Measurements from ENCODE around the gene KLHL33.

Gene KLHL33

DNA sequence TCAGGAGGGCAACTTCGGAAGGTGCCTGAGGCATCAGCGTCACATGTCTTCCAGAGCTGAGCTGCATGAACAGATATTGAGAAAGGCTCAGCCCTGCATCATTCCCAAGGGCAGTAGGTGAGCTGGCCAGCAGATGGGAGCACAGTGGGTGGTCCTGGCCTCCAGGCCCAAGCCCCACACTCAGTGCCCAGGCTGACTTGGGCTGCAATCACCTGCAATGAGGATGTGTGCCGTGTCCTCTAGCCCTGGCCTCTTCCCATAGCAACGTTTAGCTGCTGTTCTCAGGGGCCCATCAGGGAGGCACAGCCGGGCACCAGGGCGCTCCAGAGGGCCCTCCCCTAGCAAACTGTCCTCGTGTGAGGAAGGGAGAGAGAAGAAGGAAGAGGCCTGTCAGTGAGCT is 54.6 kb downstream of the KLHL33 start:
- Histone ChIP-seq H2AFZ (ENCODE audit: low read depth, low read length, severe bottlenecking) (no peak overlapping the region), H3K36me3 (ENCODE audit: low read length) (no peaks in the 10 kb centered on the region), H3K4me2 (ENCODE audit: low read depth, low read length, poor library complexity, severe bottlenecking) (no peak overlapping the region), H3K27me3 (ENCODE audit: low read length) (no peaks in the 10 kb centered on the region), H3K9me3 (ENCODE audit: insufficient read depth, low read length) (no peaks in the 10 kb centered on the region), H3K9ac (ENCODE audit: low read length) (no peak overlapping the region), H3K4me3 (ENCODE audit: insufficient read depth, low read length, poor library complexity, severe bottlenecking) (no peak overlapping the region), H3K27ac (ENCODE audit: low read depth, low read length) (no peak overlapping the region), H3K9me2 (replicated peaks; ENCODE audit: insufficient read depth, low read length) (no peaks in the 10 kb centered on the region), H3F3A (ENCODE audit: insufficient read depth) (no peaks in the 10 kb centered on the region), H3K79me2 (ENCODE audit: insufficient read depth, low read length) (no peaks in the 10 kb centered on the region), H4K20me1 (ENCODE audit: low read depth, low read length) (no peaks in the 10 kb centered on the region)
- TF ChIP-seq EZH2phosphoT487 (conservative IDR thresholded peaks at IDR 0.05; ENCODE audit: low read length), result no peak
- TF ChIP-seq, protein P1, sequence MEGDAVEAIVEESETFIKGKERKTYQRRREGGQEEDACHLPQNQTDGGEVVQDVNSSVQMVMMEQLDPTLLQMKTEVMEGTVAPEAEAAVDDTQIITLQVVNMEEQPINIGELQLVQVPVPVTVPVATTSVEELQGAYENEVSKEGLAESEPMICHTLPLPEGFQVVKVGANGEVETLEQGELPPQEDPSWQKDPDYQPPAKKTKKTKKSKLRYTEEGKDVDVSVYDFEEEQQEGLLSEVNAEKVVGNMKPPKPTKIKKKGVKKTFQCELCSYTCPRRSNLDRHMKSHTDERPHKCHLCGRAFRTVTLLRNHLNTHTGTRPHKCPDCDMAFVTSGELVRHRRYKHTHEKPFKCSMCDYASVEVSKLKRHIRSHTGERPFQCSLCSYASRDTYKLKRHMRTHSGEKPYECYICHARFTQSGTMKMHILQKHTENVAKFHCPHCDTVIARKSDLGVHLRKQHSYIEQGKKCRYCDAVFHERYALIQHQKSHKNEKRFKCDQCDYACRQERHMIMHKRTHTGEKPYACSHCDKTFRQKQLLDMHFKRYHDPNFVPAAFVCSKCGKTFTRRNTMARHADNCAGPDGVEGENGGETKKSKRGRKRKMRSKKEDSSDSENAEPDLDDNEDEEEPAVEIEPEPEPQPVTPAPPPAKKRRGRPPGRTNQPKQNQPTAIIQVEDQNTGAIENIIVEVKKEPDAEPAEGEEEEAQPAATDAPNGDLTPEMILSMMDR (IDR thresholded peaks at IDR 0.05; ENCODE audit: insufficient read depth, low read length, poor library complexity, severe bottlenecking), result no peak

DNA sequence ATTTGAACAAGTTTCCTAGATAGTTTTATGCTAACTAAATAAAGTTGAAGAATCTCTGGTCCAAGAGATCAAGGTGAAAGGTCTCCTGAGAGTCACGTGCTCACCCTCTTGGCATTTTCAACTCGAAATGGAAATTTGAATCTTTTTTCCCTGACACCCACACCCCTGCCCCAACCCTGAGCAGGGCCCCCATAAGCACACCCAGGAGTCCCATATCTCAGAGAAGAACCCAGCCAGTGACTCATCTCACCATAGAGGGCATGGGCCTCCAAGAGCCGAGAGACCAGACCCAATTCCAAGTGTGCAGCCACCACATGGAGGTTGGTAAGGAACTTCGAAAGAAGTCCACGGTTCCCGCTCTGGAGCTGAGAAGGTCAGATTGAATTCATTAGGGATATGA is 55.3 kb downstream of the KLHL33 start:
- H3F3A ChIP-seq (ENCODE audit: insufficient read depth), result no peaks in the 10 kb centered on the region
- no peaks in the 10 kb centered on the region for H3K27me3 ChIP-seq (ENCODE audit: low read length)
- no peak overlapping the region for H3K4me3 ChIP-seq (ENCODE audit: insufficient read depth, low read length, poor library complexity, severe bottlenecking)
- no peak overlapping the region for H3K9ac ChIP-seq (ENCODE audit: low read length)
- no peak overlapping the region for H3K27ac ChIP-seq (ENCODE audit: low read depth, low read length)
- no peaks in the 10 kb centered on the region for H3K9me3 ChIP-seq (ENCODE audit: insufficient read depth, low read length)
- H2AFZ ChIP-seq (ENCODE audit: low read depth, low read length, severe bottlenecking), result no peak overlapping the region
- no peaks in the 10 kb centered on the region for H3K36me3 ChIP-seq (ENCODE audit: low read length)
- no peaks in the 10 kb centered on the region for H4K20me1 ChIP-seq (ENCODE audit: low read depth, low read length)
- H3K79me2 ChIP-seq (ENCODE audit: insufficient read depth, low read length), result no peaks in the 10 kb centered on the region
- H3K4me2 ChIP-seq (ENCODE audit: low read depth, low read length, poor library complexity, severe bottlenecking), result no peak overlapping the region
- no peaks in the 10 kb centered on the region for H3K9me2 ChIP-seq (replicated peaks; ENCODE audit: insufficient read depth, low read length)
- TF ChIP-seq, protein P1 (IDR thresholded peaks at IDR 0.05; ENCODE audit: insufficient read depth, low read length, poor library complexity, severe bottlenecking), result no peak
- TF ChIP-seq EZH2phosphoT487 (conservative IDR thresholded peaks at IDR 0.05; ENCODE audit: low read length), result no peak

DNA sequence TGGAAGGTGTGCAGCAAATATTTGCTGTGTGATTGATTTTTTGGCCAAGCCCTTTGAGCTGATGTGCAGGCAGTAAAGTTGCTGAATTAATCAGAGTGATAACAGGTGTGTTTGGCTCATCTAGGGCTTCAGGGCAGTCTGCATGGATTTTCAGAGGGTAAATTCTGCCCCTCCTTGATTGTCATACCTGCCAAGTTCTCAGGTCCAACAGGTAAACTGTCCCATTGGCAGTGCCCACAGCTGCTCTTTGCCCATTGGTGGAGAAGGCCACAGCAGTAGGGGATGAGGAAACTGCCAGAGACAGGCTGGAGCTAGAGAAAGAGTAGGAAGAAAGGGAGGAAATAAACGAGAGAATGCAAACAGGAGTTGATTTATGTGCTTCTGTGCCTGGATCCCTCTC is 56.2 kb downstream of the KLHL33 start:
- no peak for TF ChIP-seq EZH2phosphoT487 (conservative IDR thresholded peaks at IDR 0.05; ENCODE audit: low read length)
- TF ChIP-seq, protein P1 (IDR thresholded peaks at IDR 0.05; ENCODE audit: insufficient read depth, low read length, poor library complexity, severe bottlenecking), result no peak
- no peak overlapping the region for H3K9ac ChIP-seq (ENCODE audit: low read length)
- H3K4me2 ChIP-seq (ENCODE audit: low read depth, low read length, poor library complexity, severe bottlenecking), result no peak overlapping the region
- H3K9me3 ChIP-seq (ENCODE audit: insufficient read depth, low read length), result no peaks in the 10 kb centered on the region
- H3K9me2 ChIP-seq (replicated peaks; ENCODE audit: insufficient read depth, low read length), result no peaks in the 10 kb centered on the region
- no peaks in the 10 kb centered on the region for H4K20me1 ChIP-seq (ENCODE audit: low read depth, low read length)
- no peak overlapping the region for H3K4me3 ChIP-seq (ENCODE audit: insufficient read depth, low read length, poor library complexity, severe bottlenecking)
- no peaks in the 10 kb centered on the region for H3K27me3 ChIP-seq (ENCODE audit: low read length)
- no peaks in the 10 kb centered on the region for H3K79me2 ChIP-seq (ENCODE audit: insufficient read depth, low read length)
- H2AFZ ChIP-seq (ENCODE audit: low read depth, low read length, severe bottlenecking), result no peak overlapping the region
- no peaks in the 10 kb centered on the region for H3F3A ChIP-seq (ENCODE audit: insufficient read depth)
- no peak overlapping the region for H3K27ac ChIP-seq (ENCODE audit: low read depth, low read length)
- H3K36me3 ChIP-seq (ENCODE audit: low read length), result no peaks in the 10 kb centered on the region

Measured in SU-DHL-6 (cell line).